Hepatocyte (in vitro differentiated cells): Measurements from ENCODE around the gene GIPC3. TPM values are rescaled to one million over a fixed set of nuclear protein-coding genes. Genes with fewer than 3 reads are reported as not detected.

Experiments used
- DNase-seq: peaks from one replicate; pipeline ENCODE4 v3.0.0-alpha.2; 2016; ENCODE audit warnings: low spot score
- H2AFZ ChIP-seq: fragments of 200-600 bp; sonication (generic); 2 replicates; pipeline ENCODE4 v1.6.0; 2016; ENCODE audit warnings: antibody characterized with exemption, mild to moderate bottlenecking
- H3K27ac ChIP-seq: fragments of 200-600 bp; sonication (generic); 2 replicates; pipeline ENCODE4 v1.5.1; 2016; ENCODE audit warnings: mild to moderate bottlenecking
- H3K27me3 ChIP-seq: fragments of 200-600 bp; sonication (generic); 2 replicates; pipeline ENCODE4 v1.6.1; 2016
- H3K36me3 ChIP-seq: fragments of 200-600 bp; sonication (generic); replicated peaks from 2 replicates; pipeline ENCODE4 v1.5.1; 2016; ENCODE audit warnings: low read depth; ENCODE audit not compliant: insufficient read depth
- H3K4me1 ChIP-seq: fragments of 200-600 bp; sonication (generic); 2 replicates; pipeline ENCODE4 v1.5.1; 2016; ENCODE audit warnings: mild to moderate bottlenecking, moderate library complexity; ENCODE audit not compliant: insufficient read depth
- H3K4me2 ChIP-seq: fragments of 200-600 bp; sonication (generic); 2 replicates; pipeline ENCODE4 v1.6.0; 2016
- H3K4me3 ChIP-seq: fragments of 200-600 bp; sonication (generic); 2 replicates; pipeline ENCODE4 v1.5.1; 2016; ENCODE audit warnings: mild to moderate bottlenecking
- H3K79me2 ChIP-seq: fragments of 200-600 bp; sonication (generic); 2 replicates; pipeline ENCODE4 v1.6.0; 2017; ENCODE audit warnings: mild to moderate bottlenecking
- H3K9me2 ChIP-seq: fragments of 200-600 bp; sonication (generic); replicated peaks from 2 replicates; pipeline ENCODE4 v1.6.0; 2017; ENCODE audit warnings: mild to moderate bottlenecking; ENCODE audit not compliant: insufficient read depth
- H3K9me3 ChIP-seq: fragments of 200-600 bp; sonication (generic); 2 replicates; pipeline ENCODE4 v1.5.1; 2016; ENCODE audit warnings: low read depth, mild to moderate bottlenecking
- H4K20me1 ChIP-seq: fragments of 200-600 bp; sonication (generic); 2 replicates; pipeline ENCODE4 v1.6.0; 2016; ENCODE audit warnings: mild to moderate bottlenecking; ENCODE audit not compliant: insufficient read depth, poor library complexity, severe bottlenecking
- CTCF ChIP-seq: fragments of 200-600 bp; sonication (generic); IDR thresholded peaks from 2 replicates; pipeline ENCODE4 v1.5.1; 2016; ENCODE audit warnings: antibody characterized with exemption, mild to moderate bottlenecking; ENCODE audit not compliant: poor library complexity
- EZH2 ChIP-seq: fragments of 200-600 bp; sonication (generic); IDR thresholded peaks from 2 replicates; pipeline ENCODE4 v1.6.1; 2016; ENCODE audit warnings: antibody characterized with exemption, mild to moderate bottlenecking, borderline replicate concordance
- EZH2phosphoT487 ChIP-seq: fragments of 200-600 bp; sonication (generic); IDR thresholded peaks from one replicate; pipeline ENCODE4 v1.6.1; 2018; ENCODE audit warnings: antibody characterized with exemption, mild to moderate bottlenecking, low read depth, moderate library complexity; ENCODE audit not compliant: unreplicated experiment, severe bottlenecking
- WGBS: methylation state at CpG from one replicate; pipeline ENCODE4 v1.1.6; 2016; ENCODE audit warnings: low lambda C conversion rate; ENCODE audit errors: missing lambda C conversion rate; 5-methylcytosine and 5-hydroxymethylcytosine counted together
- polyA plus RNA-seq: library from polyadenylated mRNA; unstranded; fragments of >200 nt; fragmentation: Nextera tagmentation; extraction: Ambion mirVana; gene quantifications from 2 replicates; pipeline ENCODE4 v1.2.1, GENCODE V29; 2016
- total RNA-seq: library from RNA; depleted of rRNA; stranded (reverse); fragments of >200 nt; gene quantifications from 2 replicates; pipeline ENCODE4 v1.2.3, GENCODE V29; 2014

The GIPC3 gene
- total and polyA plus RNA-seq, 2 experiments from 2014 or later = 0.28 TPM; not detected in 1

GRCh38 chr19:3614858-3615505, 29.7 kb downstream of the GIPC3 start:
- H3K4me3 ChIP-seq = no peak overlapping the region
- 95% methylated on average over 15 of the region's 18 CpGs for WGBS

GRCh38 chr19:3615524-3616135, 30.4 kb downstream of the GIPC3 start:
- DNase-seq = no peak

More at GRCh38 chr19:3614858-3615505, 29.7 kb downstream of the GIPC3 start:
- H3K36me3 ChIP-seq = no peaks in the 10 kb centered on the region
- DNase-seq = no peak
- H3K27me3 ChIP-seq = no peaks in the 10 kb centered on the region
- H3K27ac ChIP-seq = no peak overlapping the region
- no peaks in the 10 kb centered on the region for H4K20me1 ChIP-seq
- H3K9me2 ChIP-seq = no peaks in the 10 kb centered on the region
- H3K4me1 ChIP-seq = no peaks in the 10 kb centered on the region
- TF ChIP-seq CTCF = no peak
- no peak for TF ChIP-seq EZH2phosphoT487
- no peak for TF ChIP-seq EZH2
- H2AFZ ChIP-seq = no peak overlapping the region
- H3K4me2 ChIP-seq = no peak overlapping the region
- H3K9me3 ChIP-seq = no peaks in the 10 kb centered on the region
- no peaks in the 10 kb centered on the region for H3K79me2 ChIP-seq

GRCh38 chr19:3617463-3617862, 32.2 kb downstream of the GIPC3 start:
- H3K27ac ChIP-seq = no peak overlapping the region

More at GRCh38 chr19:3615524-3616135, 30.4 kb downstream of the GIPC3 start:
- WGBS = 94% methylated on average over 26 of the region's 26 CpGs
- no peak overlapping the region for H2AFZ ChIP-seq
- TF ChIP-seq EZH2phosphoT487 (no peak), EZH2 (no peak), CTCF (no peak)
- no peaks in the 10 kb centered on the region for H3K9me3 ChIP-seq
- H3K79me2 ChIP-seq = no peaks in the 10 kb centered on the region
- H3K4me1 ChIP-seq = no peaks in the 10 kb centered on the region
- H3K4me3 ChIP-seq = no peak overlapping the region
- H3K36me3 ChIP-seq = no peaks in the 10 kb centered on the region
- no peak overlapping the region for H3K27ac ChIP-seq
- H4K20me1 ChIP-seq = no peaks in the 10 kb centered on the region
- H3K4me2 ChIP-seq = no peak overlapping the region
- no peaks in the 10 kb centered on the region for H3K27me3 ChIP-seq
- H3K9me2 ChIP-seq = no peaks in the 10 kb centered on the region

More at GRCh38 chr19:3617463-3617862, 32.2 kb downstream of the GIPC3 start:
- H3K79me2 ChIP-seq = no peaks in the 10 kb centered on the region
- H2AFZ ChIP-seq = no peak overlapping the region
- H3K36me3 ChIP-seq = no peaks in the 10 kb centered on the region
- H3K4me3 ChIP-seq = no peak overlapping the region
- no peaks in the 10 kb centered on the region for H3K27me3 ChIP-seq
- no peaks in the 10 kb centered on the region for H3K9me3 ChIP-seq
- no peaks in the 10 kb centered on the region for H3K9me2 ChIP-seq
- DNase-seq = no peak
- no peak overlapping the region for H3K4me2 ChIP-seq
- 87% methylated on average over 19 of the region's 19 CpGs for WGBS
- no peak for TF ChIP-seq EZH2
- TF ChIP-seq EZH2phosphoT487 = no peak
- no peak for TF ChIP-seq CTCF
- H4K20me1 ChIP-seq = no peaks in the 10 kb centered on the region
- no peaks in the 10 kb centered on the region for H3K4me1 ChIP-seq
